ENCODE measurements around the gene C2orf42. TPM values are rescaled to one million over a fixed set of nuclear protein-coding genes. Genes with fewer than 3 reads are reported as not detected.
A peak's percentile ranks its signal among the peaks of the same experiment; 100 is the strongest.

C2orf42 gene
- total and polyA plus RNA-seq, 2 of the 4 experiments (the other 2 are of a cell fraction): 7.5 to 31.5 TPM

GRCh38 chr2:70122470-70122869 is 68.3 kb downstream of the C2orf42 start (continued):
- no peak for TF ChIP-seq CTCF (conservative IDR thresholded peaks at IDR 0.05; ENCODE audit: low read depth, low read length)

- dilution Hi-C loops (cut with HindIII; ENCODE audit: low sequenced_read_pairs, unreplicated experiment): no loop called here
- Histone ChIP-seq H3K14ac (replicated peaks; ENCODE audit: low read depth, low read length) (0 out of 2 replicates have a peak overlapping the region, but pooled peaks have one; percentile 53), H4K91ac (ENCODE audit: insufficient read depth, low read depth, low read length) (peak overlapping the region; percentile 56; the same call in 1 of the 2 replicates), H3K4ac (ENCODE audit: low read depth, low read length) (0 out of 2 replicates have a peak overlapping the region, but pooled peaks have one; percentile 0), H3K9me1 (ENCODE audit: insufficient read depth, low read length) (peaks cover 13% of the 10 kb centered on the region), H3K18ac (ENCODE audit: low read depth, low read length) (no peak overlapping the region), H3K56ac (ENCODE audit: extremely low read depth, insufficient read depth, low read length) (no peak overlapping the region), H3K4me3 (ENCODE audit: insufficient read depth, low read depth, low read length) (no peak overlapping the region), H3K27me3 (ENCODE audit: control insufficient read depth, insufficient read depth, low read length) (no peaks in the 10 kb centered on the region), H3K4me1 (ENCODE audit: control insufficient read depth, insufficient read depth, low read length) (peaks cover 15% of the 10 kb centered on the region), H3K79me1 (ENCODE audit: low read depth in 1 of 2, low read length in 2 of 2) (peaks cover 0 to 3% of the 10 kb centered on the region in 2 experiments; a peak in 1 of 4 replicates), H2BK5ac (ENCODE audit: low read depth, low read length, poor library complexity, severe bottlenecking) (no peak overlapping the region), H3K9me3 (ENCODE audit: control insufficient read depth, insufficient read depth, low read length) (no peaks in the 10 kb centered on the region), H2AFZ (replicated peaks; ENCODE audit: low read length, poor library complexity) (peak overlapping the region; percentile 81), H3K27ac (ENCODE audit: insufficient read depth, low read length) (no peak overlapping the region), H3K23ac (ENCODE audit: low read depth, low read length) (no peak overlapping the region), H4K5ac (ENCODE audit: low read depth, low read length) (no peak overlapping the region), H2AK9ac (replicated peaks; ENCODE audit: low read depth, low read length, poor library complexity) (peak overlapping the region; percentile 5), H4K8ac (ENCODE audit: low read depth in 2 of 2, low read length in 2 of 2) (peak overlapping the region in 1 of 2 experiments; percentile 46; a peak in 1 of 4 replicates), H2BK120ac (ENCODE audit: low read depth, low read length) (no peak overlapping the region), H4K20me1 (ENCODE audit: insufficient read depth, low read length) (no peaks in the 10 kb centered on the region), H3K9ac (ENCODE audit: low read depth, low read length) (no peak overlapping the region), H2BK20ac (ENCODE audit: low read depth, low read length) (no peak overlapping the region; the same call in 1 of the 2 replicates), H3K36me3 (ENCODE audit: control insufficient read depth, insufficient read depth, low read length) (no peaks in the 10 kb centered on the region), H2BK15ac (ENCODE audit: low read depth, low read length) (no peak overlapping the region), H3K4me2 (ENCODE audit: low read depth, low read length) (no peak overlapping the region), H2AK5ac (ENCODE audit: low read depth, low read length) (no peak overlapping the region)
- CTCF ChIA-PET: interaction anchor here (0.6 kb wide), 1 partner anchor 38 kb away, joined by 4 read pairs; no protein-coding TSS in a partner anchor
- no TSS peak for BruUV-seq (replicated peaks)
- in situ Hi-C loops (cut with MboI; ENCODE audit: low sequenced_read_pairs): no loop called here
- POLR2A ChIA-PET (ENCODE audit: unreplicated experiment): no interaction called here
- DNase-seq (no peak), ATAC-seq (ENCODE audit: low read depth) (no peak)
- intact Hi-C loops (cut with micrococcal nuclease): no loop called here
- no CpG with 5 or more reads among the region's 6 CpGs for WGBS, 2 experiments (ENCODE audit: extremely low coverage in 2 of 2, insufficient read length in 1 of 2)
- TF ChIP-seq BHLHE40 (IDR thresholded peaks at IDR 0.05; ENCODE audit: low read depth, low read length) (no peak), FOS (IDR thresholded peaks at IDR 0.05; ENCODE audit: low read depth, low read length) (no peak), CEBPB (IDR thresholded peaks at IDR 0.05; ENCODE audit: low read depth, low read length) (no peak), RAD21 (IDR thresholded peaks at IDR 0.05; ENCODE audit: low read length) (no peak), ELK1 (IDR thresholded peaks at IDR 0.05; ENCODE audit: borderline replicate concordance, low read depth, low read length) (no peak), POLR2A (IDR thresholded peaks at IDR 0.05; ENCODE audit: low read depth, low read length) (no peak), RFX5 (IDR thresholded peaks at IDR 0.05; ENCODE audit: low read depth, low read length) (no peak), MAFK (IDR thresholded peaks at IDR 0.05; ENCODE audit: low read depth, low read length) (no peak), USF2 (IDR thresholded peaks at IDR 0.05; ENCODE audit: low read depth, low read length) (no peak), RCOR1 (IDR thresholded peaks at IDR 0.05; ENCODE audit: insufficient replicate concordance, low read length) (no peak), CHD1 (IDR thresholded peaks at IDR 0.05; ENCODE audit: low read depth, low read length) (no peak), MAZ (IDR thresholded peaks at IDR 0.05; ENCODE audit: borderline replicate concordance, low read depth, low read length) (no peak)
These were observed 69.0 kb downstream of the C2orf42 start for GRCh38 chr2:70121627-70122372.
